ENCODE measurements around the gene MEST. TPM values are rescaled to one million over a fixed set of nuclear protein-coding genes. Genes with fewer than 3 reads are reported as not detected.

The MEST gene
- total and polyA plus RNA-seq, 2 donors (not counting 3 experiments of a cell fraction or from before 2014, with no cell fraction given), result 46.7 to 52.6 TPM

- intact Hi-C loops (cut with micrococcal nuclease) (loop anchor here (5.0 kb wide), 1 partner anchor 373 kb away; the partner anchor contains the start of gene KLHDC10), dilution Hi-C loops (cut with MboI; ENCODE audit: extremely low pct_ligation_motif_present, low sequenced_read_pairs) (no loop called here)
- FAIRE-seq, result no peak
- Histone ChIP-seq H3K27ac (ENCODE audit: insufficient read depth, low read depth, low read length) (no peak overlapping the region), H3K4me1 (ENCODE audit: control insufficient read depth, extremely low read depth, insufficient read depth, low read length) (peaks cover 12% of the 10 kb centered on the region), H3K4me2 (ENCODE audit: insufficient read depth, low read length) (no peak overlapping the region), H3K9ac (replicated peaks; ENCODE audit: extremely low read depth, insufficient read depth, low read length) (no peak overlapping the region), H2AFZ (ENCODE audit: low read depth, low read length) (no peak overlapping the region), H4K20me1 (replicated peaks; ENCODE audit: control insufficient read depth, extremely low read depth, insufficient read depth, low read length) (no peaks in the 10 kb centered on the region), H3K79me2 (ENCODE audit: control insufficient read depth, insufficient read depth, low read length) (peaks cover 2% of the 10 kb centered on the region), H3K36me3 (ENCODE audit: control insufficient read depth in 2 of 2, extremely low read depth in 1 of 2, insufficient read depth in 2 of 2, low read length in 2 of 2) (no peaks in the 10 kb centered on the region), H3K9me1 (replicated peaks; ENCODE audit: control insufficient read depth, extremely low read depth, insufficient read depth, low read length) (no peaks in the 10 kb centered on the region), H3K9me3 (replicated peaks; ENCODE audit: control insufficient read depth, insufficient read depth, low read length) (no peaks in the 10 kb centered on the region), H3K4me3 (replicated peaks in 1 of 3; ENCODE audit: insufficient read depth in 1 of 3, low read depth in 1 of 3, low read length in 3 of 3) (no peak overlapping the region), H3K27me3 (ENCODE audit: control insufficient read depth in 2 of 2, insufficient read depth in 2 of 2, low read length in 2 of 2) (peaks cover 0 to 3% of the 10 kb centered on the region in 2 experiments)
- POLR2A ChIA-PET, result no interaction called here
- CTCF ChIA-PET, result no interaction called here
- no TSS peak for BruUV-seq (replicated peaks)
- DNase-seq (ENCODE audit: low read depth, low spot score), result no peak
- TF ChIP-seq POLR2A (IDR thresholded peaks at IDR 0.05; ENCODE audit: low read depth, low read length) (no peak), GATA2 (IDR thresholded peaks at IDR 0.05; ENCODE audit: insufficient read depth, insufficient read length, low read depth, low read length) (no peak), JUN (IDR thresholded peaks at IDR 0.05; ENCODE audit: borderline replicate concordance, insufficient read depth, insufficient read length, low read depth) (no peak), POLR2AphosphoS5 (IDR thresholded peaks at IDR 0.05; ENCODE audit: insufficient read depth, low read depth, low read length) (no peak), EZH2 (IDR thresholded peaks at IDR 0.05; ENCODE audit: borderline replicate concordance, low read depth, low read length, severe bottlenecking) (no peak), MYC (IDR thresholded peaks at IDR 0.05; ENCODE audit: low read depth, low read length) (no peak), FOS (IDR thresholded peaks at IDR 0.05; ENCODE audit: borderline replicate concordance, insufficient read depth, low read length) (no peak)
- TF ChIP-seq, protein P1, sequence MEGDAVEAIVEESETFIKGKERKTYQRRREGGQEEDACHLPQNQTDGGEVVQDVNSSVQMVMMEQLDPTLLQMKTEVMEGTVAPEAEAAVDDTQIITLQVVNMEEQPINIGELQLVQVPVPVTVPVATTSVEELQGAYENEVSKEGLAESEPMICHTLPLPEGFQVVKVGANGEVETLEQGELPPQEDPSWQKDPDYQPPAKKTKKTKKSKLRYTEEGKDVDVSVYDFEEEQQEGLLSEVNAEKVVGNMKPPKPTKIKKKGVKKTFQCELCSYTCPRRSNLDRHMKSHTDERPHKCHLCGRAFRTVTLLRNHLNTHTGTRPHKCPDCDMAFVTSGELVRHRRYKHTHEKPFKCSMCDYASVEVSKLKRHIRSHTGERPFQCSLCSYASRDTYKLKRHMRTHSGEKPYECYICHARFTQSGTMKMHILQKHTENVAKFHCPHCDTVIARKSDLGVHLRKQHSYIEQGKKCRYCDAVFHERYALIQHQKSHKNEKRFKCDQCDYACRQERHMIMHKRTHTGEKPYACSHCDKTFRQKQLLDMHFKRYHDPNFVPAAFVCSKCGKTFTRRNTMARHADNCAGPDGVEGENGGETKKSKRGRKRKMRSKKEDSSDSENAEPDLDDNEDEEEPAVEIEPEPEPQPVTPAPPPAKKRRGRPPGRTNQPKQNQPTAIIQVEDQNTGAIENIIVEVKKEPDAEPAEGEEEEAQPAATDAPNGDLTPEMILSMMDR (IDR thresholded peaks at IDR 0.05; ENCODE audit: extremely low read depth in 1 of 2, insufficient read depth in 1 of 2, low read depth in 1 of 2, low read length in 2 of 2), result no peak
- TF ChIP-seq, protein P2, sequence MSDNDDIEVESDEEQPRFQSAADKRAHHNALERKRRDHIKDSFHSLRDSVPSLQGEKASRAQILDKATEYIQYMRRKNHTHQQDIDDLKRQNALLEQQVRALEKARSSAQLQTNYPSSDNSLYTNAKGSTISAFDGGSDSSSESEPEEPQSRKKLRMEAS (IDR thresholded peaks at IDR 0.05; ENCODE audit: insufficient read depth, insufficient read length), result no peak
Measured at GRCh38 chr7:130444751-130445407, 47.0 kb upstream of the MEST start.
